ENCODE results near the gene UTP11.
"Not testable (repeated sequence)": the region's sequence is repeated elsewhere in the genome, so short reads cannot be mapped to it uniquely, and the experiment has no call there.

UTP11 gene

DNA sequence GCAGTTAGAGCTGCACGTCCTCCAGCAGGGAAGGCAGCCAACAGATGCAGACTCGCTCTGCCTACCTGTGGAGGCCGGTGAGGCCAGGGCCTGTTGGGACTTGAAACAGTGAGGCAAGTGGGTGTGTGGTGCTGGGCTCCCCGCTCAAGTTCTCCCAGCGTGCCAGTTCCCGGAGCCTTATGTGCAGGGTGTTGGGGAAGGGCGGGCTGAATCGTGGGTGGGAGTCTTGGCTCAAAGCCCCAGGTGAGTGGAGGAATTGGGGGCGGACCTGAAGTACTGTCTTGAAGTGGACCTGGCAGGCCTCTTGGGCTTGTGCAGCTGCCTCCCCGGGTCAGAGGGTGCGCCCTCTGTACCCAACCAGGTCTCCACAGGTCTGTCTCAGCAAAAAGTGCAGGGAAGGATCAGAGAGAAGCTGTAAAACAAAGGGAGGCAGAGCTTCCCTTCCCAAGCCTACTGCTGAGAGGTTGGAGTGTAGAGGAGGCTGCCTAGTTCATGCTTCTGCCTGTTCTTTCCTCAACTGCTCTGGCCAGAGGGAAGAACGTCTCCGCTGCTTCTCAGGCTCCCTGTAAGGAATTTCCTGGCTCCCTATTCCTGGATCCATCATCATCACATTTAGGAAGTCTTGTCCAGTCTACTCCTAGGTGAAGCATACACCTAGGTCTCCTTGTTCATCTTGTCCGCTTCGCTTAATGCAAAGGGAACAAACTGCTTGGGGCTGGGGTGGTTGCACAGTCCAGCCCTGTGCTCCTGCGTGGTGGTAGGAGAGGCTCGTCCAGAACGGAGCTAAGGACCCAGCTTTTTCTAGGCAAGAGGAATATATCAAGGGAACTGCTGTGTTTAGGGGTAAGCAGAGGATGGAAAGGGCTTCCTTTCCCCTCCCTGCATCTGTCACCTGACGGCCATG is 14.9 kb downstream of the UTP11 start:
- no peak for DNase-seq (ENCODE audit: low read depth in 2 of 2)

GRCh38 chr1:38028105-38028591 is 15.6 kb downstream of the UTP11 start:
- DNase-seq (ENCODE audit: low read depth in 2 of 2), result no peak

DNA sequence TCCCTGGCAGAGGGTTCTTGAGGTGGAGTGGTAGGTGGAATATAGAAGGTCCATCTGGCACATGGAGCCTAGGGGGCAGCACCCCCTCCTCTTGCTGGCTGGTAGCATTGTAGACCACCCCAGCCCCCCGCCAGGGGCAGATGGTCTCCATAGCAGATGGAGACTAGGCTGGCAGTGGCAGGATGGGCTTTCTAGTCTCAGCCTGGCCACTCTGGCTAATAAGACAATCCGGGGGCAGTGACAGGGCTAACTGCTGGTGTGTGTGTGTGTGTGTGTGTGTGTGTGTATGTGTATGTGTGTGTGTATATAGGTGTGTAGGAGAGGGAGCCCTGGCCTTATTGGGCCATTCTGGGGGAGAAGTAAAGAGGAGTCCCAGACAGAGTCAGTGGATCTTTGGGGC is 16.1 kb downstream of the UTP11 start:
- DNase-seq (ENCODE audit: low read depth in 2 of 2), result no peak

GRCh38 chr1:38029081-38029681 is 16.6 kb downstream of the UTP11 start:
- no peak for DNase-seq (ENCODE audit: low read depth in 2 of 2)

GRCh38 chr1:38029685-38030511 is 17.4 kb downstream of the UTP11 start:
- DNase-seq (ENCODE audit: low read depth in 2 of 2), result no peak

- DNase-seq (ENCODE audit: low read depth in 2 of 2), result no peak
These were observed 18.3 kb downstream of the UTP11 start for GRCh38 chr1:38030596-38031512.

GRCh38 chr1:38031513-38031866 is 19.0 kb downstream of the UTP11 start:
- DNase-seq (ENCODE audit: low read depth in 2 of 2), result no peak

DNA sequence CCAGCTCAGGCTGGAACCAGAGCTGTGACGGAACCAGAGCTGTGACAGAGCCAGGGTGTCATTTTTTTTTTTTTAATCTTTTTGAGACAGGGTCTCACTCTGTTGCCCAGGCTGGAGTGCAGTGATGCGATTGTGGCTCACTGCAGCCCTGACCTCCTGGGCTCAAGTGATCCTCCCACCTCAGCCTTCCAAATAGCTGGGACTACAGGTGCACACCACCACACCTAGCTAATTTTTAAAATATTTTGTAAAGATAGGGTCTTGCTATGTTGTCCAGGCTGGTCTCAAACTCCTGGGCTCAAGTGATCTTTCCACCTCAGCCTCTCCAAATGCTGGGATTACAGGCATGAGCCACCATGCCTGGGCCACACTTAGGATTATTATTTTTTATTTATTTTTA is 20.5 kb downstream of the UTP11 start:
- not testable (repeated sequence) for DNase-seq (ENCODE audit: low read depth in 2 of 2)

GRCh38 chr1:38034871-38035270 is 22.3 kb downstream of the UTP11 start:
- DNase-seq (ENCODE audit: low read depth in 2 of 2), result no peak

GRCh38 chr1:38037221-38037939 is 24.8 kb downstream of the UTP11 start:
- DNase-seq (ENCODE audit: low read depth in 2 of 2), result no peak

GRCh38 chr1:38038861-38039260 is 26.3 kb downstream of the UTP11 start:
- DNase-seq (ENCODE audit: low read depth in 2 of 2), result no peak

DNA sequence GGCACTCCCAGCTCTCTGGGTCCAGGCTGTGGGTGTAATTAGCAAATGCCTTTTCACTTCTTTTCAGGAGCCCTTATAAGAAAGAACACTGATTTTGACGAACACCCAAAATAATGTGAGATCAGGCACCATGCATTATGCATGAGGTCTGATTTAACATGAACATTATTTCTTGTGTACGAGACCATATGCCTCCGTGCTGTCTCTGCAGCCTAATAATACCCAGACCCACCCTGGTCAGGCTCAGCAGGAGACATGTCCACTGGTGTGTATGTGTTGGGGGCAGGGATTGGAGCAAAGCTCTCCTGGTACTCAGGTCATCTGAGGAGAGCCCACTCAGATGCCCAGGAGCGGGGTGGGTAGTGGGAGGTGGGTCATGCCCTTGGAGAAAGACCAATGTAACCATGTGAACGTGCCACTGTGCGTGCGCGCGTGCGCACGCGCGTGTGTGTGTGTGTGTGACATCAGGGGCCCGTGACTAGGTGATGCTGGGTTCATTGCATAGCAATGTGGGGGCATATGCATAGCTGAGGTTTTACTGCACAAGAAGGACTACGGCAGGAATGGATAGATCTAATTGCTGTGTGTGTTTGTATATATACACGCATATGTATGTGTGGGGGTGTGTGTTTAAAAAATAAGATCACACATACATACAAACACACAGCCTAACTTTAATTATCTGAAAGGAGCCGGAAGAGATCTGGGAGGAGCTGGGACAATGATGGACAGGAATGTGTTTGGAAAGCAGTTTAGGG is 27.0 kb downstream of the UTP11 start:
- DNase-seq (ENCODE audit: low read depth in 2 of 2), result no peak

GRCh38 chr1:38041936-38042834 is 29.7 kb downstream of the UTP11 start:
- no peak for DNase-seq (ENCODE audit: low read depth in 2 of 2)

DNA sequence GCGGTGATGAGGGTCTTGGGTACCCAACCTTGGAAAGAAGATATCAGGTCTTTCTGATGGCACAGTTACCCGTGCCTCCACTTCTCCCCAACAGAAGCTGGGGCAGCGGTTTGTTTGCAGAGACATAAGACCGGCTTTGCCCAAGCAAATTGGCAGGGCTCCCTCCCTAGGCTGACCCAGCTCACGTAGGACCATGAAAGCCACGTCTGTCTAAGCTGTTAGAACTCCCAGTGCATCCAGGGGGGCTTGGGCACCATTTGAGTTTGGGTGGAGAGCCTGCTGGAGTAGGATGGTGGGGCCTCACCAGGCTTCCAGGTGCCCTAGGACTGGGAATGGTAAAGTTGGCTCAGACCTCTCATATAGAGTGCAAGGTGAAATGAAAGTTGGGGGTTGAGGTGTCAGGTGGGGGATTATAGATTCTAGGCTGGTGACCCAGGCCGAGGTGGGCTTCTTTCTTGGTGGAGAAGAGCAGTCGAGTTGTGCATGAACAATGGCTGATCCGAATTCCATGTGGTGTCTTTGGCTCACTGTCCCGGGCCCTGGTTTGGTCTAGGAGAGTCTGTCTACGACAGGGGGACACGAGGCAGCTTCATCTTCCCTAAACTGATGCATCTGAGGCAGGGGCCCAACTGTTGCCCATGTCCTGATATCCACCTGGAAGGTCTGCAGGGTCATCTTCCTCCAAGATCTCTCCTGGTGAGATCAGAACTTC is 30.7 kb downstream of the UTP11 start:
- DNase-seq (ENCODE audit: low read depth in 2 of 2), result no peak

DNA sequence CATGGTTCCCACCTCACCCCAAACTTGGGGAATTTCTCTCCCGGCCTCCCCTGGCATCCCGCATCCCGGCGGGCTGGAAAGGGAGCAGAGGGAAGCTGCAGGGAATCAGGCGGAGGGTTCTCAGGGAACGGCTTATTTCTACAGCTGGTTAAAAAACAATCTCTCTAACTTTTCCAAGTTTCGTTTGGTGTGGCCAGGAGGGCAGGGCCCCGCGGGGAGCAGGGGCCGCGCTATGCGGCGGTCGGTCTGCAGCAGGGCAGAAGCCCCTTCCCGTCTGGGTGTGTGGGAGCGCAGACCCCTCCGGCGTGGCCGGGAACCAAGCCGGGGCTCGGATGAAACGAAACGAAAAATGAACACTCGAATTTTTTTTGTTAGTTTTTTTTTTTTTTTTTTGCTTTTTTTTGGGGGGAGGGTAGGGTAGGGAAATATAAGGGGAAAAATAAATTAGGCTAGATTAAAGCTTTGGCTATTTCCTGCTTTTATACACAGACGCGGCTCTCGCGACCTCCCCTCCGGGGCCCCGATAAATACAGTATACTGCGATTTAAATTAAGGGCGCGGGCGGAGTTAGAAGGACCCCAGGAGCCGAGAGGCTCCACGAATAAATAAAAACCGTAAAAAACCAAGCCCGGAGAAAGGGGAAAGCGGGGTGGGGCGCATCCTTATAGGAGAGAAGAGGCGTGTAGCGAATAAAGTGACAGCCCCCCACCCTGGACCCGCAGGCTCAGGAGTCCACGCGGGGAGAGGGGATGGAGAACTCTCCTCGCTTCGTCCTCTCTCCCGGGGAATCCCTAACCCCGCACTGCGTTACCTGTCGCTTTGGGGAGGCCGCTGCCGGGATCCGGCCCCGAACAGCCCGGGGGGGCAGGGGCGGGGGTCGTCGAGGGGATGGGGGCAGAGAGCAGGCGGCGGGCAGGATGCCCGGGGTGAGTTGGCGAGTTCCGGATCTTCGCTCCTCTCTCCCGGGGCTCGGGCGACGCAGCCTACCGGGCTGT is 32.0 kb downstream of the UTP11 start:
- DNase-seq (ENCODE audit: low read depth in 2 of 2), result no peak

DNA sequence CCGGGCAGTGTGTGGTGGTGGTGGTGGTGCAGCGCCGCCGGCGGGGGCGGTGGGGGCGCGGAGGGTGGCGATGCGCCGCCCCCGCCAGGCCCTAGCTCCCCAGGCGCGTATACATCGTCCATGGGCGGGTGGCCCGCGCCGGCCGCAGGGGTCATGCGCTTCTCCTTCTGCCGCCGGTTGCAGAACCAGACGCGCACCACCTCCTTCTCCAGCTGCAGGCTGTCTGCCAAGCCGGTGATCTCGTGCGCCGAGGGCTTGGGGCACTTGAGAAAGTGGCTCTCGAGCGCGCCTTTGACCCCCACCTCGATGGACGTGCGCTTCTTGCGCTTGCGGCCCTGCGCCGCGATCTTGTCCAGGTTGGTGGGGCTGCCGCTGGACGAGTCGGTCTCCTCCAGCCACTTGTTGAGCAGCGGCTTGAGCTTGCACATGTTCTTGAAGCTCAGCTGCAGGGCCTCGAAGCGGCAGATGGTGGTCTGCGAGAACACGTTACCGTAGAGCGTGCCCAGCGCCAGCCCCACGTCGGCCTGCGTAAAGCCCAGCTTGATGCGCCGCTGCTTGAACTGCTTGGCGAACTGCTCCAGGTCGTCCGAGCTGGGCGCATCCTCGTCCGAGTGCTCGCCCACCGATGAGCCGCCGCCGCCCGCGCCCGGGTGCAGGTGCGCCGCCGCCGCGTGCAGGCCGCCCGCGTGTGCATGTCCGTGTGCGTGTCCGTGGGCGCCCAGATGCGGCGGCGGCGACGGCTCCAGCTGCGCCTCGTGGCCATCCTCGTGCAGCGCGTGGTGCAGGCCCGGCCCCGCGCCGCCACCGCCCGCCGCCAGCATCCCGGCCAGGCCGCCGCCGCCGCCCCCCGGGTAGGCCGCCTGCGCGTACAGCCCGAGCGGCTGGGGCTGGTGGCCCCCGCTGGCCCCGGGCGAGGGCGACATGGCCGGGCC is 33.1 kb downstream of the UTP11 start:
- DNase-seq (ENCODE audit: low read depth in 2 of 2), result no peak
